NCI-H128 (cell line): Measurements from ENCODE around the gene PAM.
"Not testable (repeated sequence)": the region's sequence is repeated elsewhere in the genome, so short reads cannot be mapped to it uniquely, and the experiment has no call there.

Source experiments
- DNase-seq: peaks from one replicate; lab custom pipeline; 2025; ENCODE audit not compliant: unreplicated experiment; lab: John Stamatoyannopoulos, UW

PAM gene

DNA sequence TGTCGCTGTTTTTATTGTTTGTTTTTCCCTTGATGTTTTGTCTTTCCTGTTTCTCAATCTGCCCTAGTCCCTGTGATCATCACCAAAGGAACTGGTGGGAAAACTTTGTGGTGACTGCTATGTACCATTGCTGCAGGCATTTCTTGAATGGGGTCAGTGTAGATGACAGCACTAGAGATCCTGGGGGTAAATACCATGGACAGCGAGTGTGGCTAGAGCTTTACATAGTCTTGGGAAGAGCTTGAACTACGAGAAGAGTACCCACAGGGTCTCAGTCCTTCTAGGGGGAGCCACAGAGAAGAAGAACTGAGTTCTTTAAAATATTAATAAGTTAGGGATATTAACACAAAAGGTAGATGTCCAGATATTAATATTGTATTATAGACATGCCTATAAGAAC lies 138.8 kb downstream of the PAM start:
- DNase-seq, result no peak

DNA sequence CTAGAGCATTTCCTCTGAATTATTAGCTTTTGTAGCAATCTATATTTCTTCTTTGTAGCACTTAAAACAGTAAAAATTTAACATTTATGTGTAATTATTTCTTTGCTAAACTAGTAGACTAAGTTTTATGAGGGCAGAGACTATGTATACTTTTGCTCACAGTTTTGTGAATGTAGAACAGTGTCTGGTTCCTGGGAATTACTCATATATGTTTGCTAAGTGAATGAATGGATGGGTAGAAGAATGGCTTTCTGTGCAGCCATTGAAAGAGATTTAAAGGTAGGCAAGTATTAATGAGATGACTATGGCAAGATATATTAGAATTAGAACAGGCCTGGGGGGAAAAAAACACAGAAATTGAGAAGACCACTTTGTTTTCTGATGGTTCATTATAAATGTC lies 140.1 kb downstream of the PAM start:
- DNase-seq, result no peak

DNA sequence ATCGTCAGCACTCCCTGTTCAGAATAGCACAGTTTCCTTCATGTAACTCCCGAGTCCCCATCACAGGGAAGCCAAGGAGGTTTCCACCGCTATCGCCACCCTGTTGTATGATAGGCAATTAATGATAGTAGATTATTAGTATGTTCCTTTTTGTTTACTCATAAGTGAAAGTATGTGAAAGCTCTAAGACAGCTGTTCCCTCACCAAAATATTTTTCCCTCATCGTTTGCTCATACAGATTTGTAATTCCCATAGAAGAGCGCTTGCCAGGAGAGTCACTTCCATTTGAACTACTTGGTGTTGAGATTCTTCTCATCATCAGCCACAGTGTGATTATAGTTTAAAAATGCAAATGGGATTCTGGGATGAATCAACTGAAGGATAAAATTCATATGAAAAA lies 140.9 kb downstream of the PAM start:
- DNase-seq, result no peak

DNA sequence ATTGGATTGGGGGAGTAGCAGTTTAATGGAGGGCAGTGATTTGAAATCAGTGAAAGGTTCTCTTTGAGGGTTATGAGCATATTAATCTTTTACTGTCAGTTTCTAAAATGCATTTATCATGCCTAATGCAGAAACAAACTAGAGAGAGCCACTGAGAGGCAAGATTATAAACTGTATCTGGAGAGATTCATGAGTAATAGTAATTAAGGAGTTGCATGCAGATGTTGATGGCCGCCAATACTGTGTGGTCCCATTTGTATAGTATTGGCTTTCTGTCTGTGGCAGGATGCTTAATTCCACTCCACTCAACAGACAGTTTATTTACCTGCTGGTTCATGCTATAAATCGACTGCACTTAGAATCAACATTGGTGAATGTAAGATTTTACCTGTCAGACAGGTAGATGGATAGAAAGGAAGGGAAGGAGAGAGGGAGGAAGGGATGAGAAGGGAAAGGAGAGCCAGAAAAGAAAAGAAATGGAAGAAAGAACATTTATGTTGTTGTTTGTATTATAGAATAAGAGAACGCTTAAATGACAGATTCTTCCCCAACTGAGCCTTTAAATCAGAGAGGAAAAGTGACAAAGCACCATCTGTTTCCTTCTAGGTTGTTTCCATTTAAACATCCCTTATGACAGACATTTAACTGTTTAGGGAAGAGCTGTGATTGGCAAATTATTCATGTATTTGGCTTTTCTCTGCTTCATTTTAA lies 146.5 kb downstream of the PAM start:
- DNase-seq, result no peak

DNA sequence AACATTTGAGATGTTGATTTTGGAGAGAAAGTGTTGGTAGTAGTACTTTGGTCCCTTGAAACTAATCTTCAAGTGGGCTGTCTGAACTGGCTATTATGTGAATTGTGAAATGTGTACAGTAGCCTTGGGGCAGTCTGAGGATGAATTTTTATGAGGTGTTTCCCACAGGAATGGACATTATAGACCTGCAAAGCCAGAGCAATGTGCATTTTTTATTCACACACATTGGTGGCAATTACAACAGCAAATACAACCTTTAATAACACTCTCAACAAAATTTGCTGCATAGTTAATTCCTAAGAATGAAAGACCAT lies 147.0 kb downstream of the PAM start:
- DNase-seq, result no peak

DNA sequence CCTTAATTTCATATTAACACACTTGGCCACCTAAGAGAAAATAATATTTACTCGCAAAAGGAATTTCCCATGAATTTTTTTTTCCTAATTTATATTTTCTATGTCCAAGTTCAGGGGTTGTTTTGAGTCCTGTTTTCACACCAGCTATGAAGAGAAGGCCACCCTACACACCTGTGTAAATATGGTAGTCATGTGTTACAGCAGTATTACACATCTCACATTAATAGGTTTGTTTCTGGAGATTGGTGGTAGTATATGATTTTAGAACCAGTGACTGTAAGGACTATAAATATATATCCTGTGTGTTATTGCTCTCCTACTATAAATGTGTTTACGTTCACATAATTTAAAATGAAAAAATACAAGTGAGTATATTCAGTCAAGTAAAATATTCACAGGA lies 147.5 kb downstream of the PAM start:
- no peak for DNase-seq

DNA sequence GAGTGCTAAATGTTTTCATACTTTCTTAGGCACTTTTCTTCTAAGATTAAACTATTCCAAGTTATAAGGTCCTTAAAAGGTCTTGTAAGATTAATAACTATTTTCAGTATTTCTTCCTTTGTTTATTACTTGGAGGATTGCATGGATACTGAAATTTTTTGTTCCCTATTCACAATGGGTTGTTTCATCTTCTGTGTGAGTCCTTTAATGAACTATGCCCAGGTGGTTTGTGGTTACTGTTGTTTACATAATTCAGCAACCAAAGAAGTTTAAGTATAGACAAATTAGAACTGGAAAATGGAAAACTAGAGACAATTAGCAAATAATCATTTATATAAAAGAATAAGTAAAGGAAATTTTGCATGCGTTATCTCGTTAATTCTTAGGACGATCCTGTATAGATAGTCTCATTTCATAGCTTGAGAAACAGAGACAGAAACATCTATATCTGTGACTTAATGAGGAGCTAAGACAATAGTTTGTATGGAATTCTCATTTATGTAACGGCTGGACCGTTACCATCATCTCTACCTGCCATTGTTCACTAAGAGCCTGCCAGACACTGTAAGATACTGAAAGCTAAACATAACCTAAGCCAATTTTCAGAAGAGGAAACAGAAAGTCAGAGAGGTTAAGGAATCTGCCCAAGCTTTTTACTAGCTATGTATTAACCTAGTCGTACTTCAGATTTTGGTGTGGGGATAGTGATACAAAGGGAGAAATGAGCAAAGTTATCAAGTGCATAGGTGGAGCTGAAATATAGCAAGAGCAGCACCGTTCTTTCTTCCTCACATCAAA lies 148.2 kb downstream of the PAM start:
- DNase-seq, result no peak

DNA sequence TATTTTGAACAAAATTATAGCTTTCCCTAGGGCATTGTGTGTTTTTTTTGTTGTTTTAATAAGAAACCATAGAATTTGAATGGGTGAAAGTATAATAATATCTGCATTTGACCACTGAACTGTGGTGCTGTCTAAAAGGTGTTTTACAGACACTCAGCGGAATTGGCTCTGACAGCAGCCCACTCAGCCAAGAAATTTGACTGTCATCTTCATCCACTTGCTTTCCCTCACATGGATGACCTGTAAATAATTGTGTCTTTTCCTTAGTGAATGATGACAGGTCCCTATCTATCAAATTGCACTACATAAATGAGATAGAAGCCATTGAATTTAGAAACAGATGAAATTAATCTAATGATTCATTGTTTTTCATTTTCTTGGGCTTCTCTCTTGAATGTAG lies 150.0 kb downstream of the PAM start:
- no peak for DNase-seq

DNA sequence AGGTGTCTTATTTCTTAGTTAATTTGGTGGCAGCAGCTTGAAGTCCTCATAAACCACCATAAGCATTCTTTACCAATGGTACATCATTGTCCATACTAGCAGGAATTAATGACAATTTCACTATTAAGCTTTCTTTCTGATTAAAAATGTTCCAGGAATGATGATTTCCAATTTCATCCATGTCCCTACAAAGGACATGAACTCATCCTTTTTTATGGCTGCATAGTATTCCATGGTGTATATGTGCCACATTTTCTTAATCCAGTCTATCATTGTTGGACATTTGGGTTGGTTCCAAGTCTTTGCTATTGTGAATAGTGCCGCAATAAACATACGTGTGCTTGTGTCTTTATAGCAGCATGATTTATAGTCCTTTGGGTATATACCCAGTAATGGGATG lies 152.0 kb downstream of the PAM start:
- DNase-seq, result not testable (repeated sequence)

DNA sequence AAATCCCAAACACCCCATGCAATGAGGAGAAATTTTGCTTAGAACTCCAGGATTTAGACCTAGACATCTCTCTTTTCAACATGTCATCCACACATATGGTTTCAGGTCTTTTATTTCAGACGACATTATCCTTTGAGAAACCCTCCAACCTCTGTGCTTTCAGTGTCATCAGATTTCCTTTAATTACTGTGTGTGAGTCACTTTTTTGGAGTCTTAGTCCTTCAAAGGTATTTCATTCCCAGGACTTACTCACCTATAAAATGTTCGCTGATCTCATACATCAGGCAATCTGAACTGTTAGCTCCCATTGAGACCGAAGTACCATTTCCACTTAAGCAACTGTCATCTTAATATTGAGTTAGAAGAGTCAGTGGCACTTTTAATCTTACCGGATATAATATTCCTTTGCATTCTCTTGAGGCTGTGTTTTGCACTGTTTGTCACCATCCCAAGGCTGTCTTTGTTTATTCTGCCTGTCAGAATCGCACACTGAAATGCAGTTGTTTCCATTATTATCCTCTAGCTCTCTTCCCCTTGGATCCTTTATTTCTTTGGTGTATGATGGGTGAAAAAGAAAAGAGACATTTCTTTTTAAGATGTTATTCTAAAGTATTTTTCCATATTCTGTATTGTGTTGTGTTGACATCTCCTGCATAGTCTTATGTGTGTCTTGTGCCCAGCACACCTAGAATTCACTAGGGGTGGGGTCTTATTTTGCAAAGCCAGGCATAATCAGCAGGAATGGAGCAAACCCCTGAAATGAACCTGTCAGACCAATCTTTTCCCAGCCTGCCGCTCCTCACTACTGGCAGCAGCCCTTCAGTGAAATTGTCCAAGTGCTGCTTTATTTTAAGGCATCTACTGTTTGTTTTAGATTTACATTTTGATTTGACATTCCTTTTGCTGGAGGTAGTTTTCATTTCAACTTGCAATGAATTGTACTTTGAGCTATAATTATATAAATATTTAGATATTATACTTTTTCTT lies 155.4 kb downstream of the PAM start:
- no peak for DNase-seq

DNA sequence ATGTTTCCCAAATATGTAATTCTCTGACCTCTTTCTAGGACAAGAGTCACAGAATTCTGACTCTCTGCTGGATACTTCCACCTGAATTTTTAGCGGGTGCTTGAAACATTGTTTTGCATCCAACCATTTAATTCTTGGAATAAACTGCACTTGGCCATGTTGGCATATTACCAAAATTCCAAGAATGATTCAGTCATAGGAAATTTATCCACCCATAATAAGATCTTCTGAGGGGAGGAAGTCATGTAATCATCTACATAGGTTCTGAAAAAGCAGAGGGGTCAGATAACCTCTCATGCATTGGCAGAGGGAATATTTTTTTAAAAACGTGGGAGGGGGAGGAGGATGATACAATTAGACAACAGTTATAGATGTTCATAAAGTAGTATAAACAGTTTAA lies 156.9 kb downstream of the PAM start:
- DNase-seq, result no peak

DNA sequence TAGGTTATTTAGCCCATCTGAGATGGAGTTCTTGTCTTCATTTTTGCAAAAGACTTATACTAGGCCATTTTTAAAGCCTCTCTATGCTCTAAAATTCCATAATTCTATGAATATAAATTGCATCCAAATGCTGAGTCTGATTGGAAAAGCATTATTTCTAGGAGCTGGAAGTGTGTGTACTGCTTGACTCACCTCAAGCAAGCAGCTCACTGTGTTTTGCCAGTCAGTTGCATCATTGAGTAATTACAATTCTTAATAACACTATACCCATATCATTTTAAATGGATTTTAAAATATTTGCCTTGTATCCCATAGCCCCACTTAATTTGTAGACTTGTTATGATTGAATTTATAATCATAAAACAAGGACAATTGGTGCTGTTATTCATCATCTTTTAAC lies 161.0 kb downstream of the PAM start:
- DNase-seq, result no peak

DNA sequence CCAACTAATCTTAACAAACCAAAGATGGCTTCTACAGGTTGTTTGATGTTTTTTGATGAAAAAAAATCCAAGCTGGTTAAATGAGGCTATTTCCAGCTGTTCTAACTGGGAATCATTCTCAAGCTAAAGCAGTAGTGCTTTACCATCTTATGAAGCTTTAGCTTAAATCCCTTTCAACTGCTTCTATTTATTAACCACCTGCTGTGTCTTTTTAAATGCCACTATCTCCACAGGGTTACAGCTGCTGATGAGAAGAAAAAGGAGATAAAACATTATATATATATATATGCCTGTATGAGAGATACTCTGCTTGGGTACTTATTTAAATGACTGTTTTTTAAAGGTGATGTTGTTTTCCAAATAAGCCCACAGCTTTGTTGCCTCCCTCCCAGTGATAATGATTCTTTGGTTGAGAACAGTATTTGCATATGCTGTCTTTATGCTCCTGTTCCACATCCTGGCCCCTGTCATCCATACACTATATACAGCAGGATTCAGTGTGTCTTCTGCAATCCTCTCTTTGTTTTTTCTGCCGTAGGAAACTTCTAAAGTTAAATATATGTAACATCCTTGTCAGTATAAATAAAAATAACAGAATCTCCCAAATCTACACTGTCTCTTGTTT lies 164.0 kb downstream of the PAM start:
- DNase-seq, result no peak

DNA sequence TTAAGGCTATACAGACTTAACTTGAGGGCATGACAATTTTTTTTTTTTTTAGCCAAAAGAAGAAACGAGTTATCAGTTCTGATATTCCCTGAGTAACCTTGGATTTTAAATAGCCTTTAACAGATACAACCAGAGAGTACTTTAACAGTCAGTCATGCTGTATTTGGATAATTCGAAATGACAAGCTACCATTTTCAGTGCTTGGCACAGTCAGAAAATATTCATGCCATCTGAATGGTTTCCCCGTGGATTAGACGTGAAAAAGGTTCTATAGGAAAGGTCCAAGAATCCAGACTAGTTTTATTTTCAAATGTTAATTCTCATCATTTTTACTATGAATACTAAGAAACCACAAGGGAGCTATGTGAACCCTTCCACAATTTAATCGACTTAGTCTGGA lies 165.7 kb downstream of the PAM start:
- DNase-seq, result no peak

DNA sequence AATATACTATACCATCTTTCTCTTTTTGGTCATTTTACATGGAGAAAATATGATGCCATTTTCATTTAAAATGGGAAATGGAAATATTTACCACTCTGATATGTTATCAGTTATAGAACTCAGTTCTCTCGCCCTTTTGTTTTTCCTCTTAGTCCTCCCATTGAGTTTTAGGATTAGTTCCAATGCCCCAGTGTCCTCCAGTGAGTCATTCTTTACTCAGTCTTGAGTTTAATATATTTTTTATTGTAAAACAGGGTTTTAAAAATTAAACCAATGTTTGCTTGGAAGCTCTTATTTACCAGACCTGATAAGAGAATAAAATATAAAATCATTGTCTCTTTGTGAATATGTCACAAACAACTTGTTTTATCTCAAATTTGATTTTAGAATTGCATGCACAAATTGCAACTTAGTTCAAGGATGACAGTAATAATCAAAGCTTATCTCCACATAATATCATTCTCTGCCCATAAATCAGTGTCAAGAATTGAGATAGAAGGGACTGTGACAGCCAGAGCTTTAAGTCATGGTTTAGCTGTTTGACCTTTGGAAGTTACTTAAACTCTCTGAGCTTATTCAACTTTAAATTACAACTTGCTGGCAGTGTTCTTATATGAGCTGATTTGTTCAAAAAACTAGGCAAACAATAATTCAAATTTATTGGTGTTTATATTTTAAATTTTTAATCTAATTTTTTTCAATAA lies 166.4 kb downstream of the PAM start:
- DNase-seq, result no peak

DNA sequence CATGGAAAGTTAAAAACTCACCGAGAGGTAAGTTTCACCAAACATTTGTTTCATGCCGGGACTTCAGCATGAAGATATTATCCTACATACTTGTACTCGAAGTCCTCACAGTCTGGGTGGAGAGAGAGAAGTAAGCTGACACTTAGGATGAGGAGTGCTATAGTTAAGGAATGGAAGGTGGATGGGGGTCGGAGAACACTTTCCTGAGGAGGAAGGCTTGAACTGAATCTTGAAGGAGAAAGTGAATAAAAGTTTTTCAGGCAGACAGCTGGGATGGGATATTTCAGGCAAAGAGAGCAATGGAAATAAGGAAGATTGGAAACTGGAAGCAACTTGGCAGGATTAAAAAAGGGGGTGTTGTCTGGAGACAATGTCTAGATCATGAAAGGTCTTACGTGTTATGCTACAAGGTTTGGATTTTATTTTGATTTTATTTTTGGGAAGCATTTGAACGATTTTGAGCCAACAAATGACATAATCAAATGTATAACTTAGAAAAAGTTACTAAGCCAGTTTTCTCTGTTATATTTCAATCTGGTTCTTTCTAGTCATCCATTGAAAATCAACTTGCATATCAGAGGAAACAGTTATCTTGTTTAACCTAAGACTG lies 167.1 kb downstream of the PAM start:
- no peak for DNase-seq

DNA sequence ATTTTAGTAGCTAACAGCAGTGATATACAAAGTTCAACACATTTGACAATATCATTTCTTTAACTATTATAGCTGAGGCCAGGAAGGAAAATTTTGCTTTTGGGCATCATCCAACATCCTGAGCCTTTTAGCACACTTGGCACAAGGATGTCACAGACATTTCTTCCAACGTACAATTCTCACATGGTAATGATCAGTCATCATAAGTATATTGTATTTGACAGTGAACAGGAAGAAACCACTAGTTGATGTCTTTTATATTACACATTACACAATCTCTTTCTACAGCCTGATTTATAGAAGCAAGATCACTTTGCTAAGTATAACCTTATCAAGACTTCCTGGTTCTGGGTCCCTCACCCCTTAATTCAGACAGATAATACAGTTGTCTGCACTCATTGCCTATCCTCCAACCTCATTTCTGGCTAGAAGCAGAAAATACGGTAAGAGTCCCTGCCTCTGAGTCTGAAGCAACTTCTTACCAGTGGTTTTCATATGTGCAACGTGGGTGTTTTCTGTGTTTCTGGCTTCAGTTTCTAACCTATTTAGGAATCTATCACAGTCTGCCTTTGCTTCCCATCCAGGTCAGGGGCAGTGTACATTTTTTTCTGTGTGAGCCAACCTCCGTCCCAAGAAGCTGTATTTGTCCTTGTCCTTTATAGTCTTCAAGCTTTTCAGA lies 167.8 kb downstream of the PAM start:
- no peak for DNase-seq

DNA sequence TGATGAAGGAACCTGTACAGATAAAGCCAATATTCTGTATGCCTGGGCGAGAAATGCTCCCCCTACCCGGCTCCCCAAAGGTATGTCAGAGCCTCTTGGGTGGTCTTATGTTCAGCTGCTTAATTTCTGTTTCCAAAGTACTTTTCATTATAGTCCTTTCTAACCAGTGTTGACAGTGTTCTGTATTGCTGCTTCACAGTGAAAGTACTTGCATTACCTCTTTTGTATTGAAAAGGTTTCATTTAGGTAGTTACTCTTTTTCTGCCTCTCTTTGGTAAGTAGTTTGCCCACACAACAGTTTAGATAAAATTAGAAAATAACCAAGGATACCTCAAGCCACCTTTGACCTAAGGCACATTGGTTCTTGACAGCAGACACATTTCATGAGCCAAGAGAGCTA lies 169.9 kb downstream of the PAM start:
- DNase-seq, result no peak

DNA sequence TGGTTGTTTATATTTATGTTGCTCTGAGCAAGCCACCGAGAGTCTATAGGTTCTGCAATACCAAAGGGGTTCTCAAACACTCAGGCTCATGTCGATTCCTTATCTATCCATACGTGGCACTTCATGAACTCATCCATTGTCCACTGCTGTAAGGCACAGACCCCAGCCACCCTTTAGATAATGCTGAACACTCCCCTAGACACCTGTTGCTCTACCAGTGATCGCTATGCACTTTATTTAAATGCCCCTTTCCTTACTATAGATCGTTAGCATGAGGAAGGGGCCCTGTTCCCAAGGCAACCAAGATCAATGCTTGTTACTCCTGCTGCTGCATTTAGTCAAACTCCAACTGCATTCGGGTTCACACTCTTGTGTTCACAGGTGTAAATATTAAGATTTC lies 171.9 kb downstream of the PAM start:
- no peak for DNase-seq

DNA sequence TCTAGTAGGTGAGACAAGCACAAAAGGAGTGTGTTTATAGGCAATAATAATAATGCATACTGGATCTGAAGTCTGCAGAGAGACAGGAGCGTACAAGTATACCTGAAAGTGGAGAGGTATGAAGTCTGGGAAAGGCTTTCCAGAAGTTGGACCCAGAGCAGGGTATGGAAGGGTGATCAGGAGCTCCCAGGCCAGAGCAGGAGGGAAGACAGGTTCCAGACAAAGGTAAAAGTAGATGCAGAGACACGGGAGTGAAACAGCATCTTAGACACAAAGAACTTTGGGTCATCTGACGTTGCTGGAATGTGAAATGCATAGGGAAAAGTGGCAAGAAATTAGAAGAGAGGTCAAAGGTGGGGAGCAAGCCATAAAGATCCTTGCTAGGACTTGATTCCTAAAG lies 175.1 kb downstream of the PAM start:
- DNase-seq, result no peak
